ENCODE results near the gene PTPRCAP. TPM values are rescaled to one million over a fixed set of nuclear protein-coding genes. Genes with fewer than 3 reads are reported as not detected.
A peak's percentile ranks its signal among the peaks of the same experiment; 100 is the strongest.

PTPRCAP gene
- total and polyA plus RNA-seq, 9 of the 15 experiments (the other 6 are each of a cell fraction or from before 2014, with no cell fraction given), result 0.22 to 2.0 (median 1.1) TPM; not detected in 4

DNA sequence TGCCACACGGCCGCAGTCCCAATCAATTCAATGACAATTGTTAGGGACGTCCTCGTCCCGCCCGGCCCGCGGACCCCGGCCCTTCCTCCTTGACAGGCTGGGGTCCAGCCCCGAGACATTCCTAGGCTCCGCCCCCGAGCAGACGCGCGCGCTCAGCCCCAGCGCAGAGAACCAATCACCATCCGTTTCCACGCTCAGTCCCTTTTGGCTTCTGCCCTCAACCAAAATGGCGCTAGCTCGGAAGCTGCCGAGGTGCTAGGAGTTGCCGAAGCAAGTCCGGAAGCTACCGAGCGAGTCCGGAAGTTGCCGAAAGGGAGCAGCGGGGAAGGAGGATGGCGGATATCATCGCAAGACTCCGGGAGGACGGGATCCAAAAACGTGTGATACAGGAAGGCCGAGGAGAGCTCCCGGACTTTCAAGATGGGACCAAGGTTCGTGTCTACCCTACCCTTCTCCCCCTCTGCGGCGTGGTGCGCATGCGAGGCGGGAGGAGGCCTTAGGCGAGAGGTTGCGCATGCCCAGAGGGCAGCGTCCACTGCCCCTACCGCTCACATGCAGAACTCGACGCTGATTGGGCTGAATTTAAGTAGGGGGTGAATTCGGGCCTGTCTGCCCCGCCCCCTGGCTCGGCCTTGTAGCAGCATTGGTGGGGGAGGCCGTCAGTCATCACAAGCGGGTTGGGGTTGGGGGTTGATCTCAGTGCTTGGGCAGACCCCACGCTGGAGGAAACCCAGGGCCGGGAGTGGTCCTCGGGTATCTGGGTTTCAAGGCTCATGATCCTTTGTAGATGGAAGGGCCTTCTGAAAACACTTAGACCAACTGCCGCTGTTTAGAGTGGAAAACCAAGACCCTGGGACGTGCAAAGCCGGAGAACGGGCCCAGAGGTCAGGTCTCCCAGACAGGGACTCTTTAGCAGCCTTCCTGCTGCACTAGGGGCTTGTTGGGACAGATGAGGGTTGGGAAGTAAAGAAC lies 45.6 kb upstream of the PTPRCAP start, which contains the start of gene AIP (continued):
- TF ChIP-seq MGA (IDR thresholded peaks at IDR 0.05) (peak; percentile 100), ATF2 (CRISPR knock-in tag; IDR thresholded peaks at IDR 0.05) (peak; percentile 63; the same call in 1 of the 2 replicates)
- TF ChIP-seq, protein P1, sequence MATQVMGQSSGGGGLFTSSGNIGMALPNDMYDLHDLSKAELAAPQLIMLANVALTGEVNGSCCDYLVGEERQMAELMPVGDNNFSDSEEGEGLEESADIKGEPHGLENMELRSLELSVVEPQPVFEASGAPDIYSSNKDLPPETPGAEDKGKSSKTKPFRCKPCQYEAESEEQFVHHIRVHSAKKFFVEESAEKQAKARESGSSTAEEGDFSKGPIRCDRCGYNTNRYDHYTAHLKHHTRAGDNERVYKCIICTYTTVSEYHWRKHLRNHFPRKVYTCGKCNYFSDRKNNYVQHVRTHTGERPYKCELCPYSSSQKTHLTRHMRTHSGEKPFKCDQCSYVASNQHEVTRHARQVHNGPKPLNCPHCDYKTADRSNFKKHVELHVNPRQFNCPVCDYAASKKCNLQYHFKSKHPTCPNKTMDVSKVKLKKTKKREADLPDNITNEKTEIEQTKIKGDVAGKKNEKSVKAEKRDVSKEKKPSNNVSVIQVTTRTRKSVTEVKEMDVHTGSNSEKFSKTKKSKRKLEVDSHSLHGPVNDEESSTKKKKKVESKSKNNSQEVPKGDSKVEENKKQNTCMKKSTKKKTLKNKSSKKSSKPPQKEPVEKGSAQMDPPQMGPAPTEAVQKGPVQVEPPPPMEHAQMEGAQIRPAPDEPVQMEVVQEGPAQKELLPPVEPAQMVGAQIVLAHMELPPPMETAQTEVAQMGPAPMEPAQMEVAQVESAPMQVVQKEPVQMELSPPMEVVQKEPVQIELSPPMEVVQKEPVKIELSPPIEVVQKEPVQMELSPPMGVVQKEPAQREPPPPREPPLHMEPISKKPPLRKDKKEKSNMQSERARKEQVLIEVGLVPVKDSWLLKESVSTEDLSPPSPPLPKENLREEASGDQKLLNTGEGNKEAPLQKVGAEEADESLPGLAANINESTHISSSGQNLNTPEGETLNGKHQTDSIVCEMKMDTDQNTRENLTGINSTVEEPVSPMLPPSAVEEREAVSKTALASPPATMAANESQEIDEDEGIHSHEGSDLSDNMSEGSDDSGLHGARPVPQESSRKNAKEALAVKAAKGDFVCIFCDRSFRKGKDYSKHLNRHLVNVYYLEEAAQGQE (IDR thresholded peaks at IDR 0.05; ENCODE audit: borderline replicate concordance), result no peak
- TF ChIP-seq, protein P1 (CRISPR knock-in tag; IDR thresholded peaks at IDR 0.05; ENCODE audit: low read depth), result peak; percentile 54; the same call in 1 of the 2 replicates
